ENCODE data around the gene ADA. TPM values are rescaled to one million over a fixed set of nuclear protein-coding genes. Genes with fewer than 3 reads are reported as not detected.

Gene ADA
- total RNA-seq, 1 experiment from 2014 or later = 13.0 TPM

DNA sequence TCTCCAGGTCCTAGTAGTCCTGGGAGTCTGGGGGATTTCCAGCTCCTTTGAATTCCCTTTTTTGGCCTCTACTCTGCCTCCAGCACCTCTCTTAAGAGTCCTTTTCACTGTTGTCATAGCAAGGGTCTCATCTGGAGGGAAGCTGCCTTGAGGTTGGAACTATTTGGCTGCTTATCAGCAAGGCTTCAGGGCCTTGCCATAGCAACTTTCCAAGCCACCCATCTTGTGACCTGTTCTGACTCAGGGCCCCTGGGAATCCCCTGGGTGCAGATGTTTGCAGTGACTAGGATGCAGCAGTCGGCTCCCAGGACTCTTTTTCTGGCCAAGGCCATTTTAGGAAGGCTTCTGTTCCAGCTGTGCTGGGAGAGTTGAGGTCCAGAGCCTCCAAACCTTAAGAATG is 56.8 kb downstream of the ADA start:
- no peak overlapping the region for H2AFZ ChIP-seq (ENCODE audit: low read length)
- H3K9me3 ChIP-seq (ENCODE audit: low read length) = no peaks in the 10 kb centered on the region
- ChIA-PET POLR2A (ENCODE audit: unreplicated experiment) (no interaction called here), CTCF (no interaction called here)
- no peaks in the 10 kb centered on the region for H3K36me3 ChIP-seq (ENCODE audit: low read depth, low read length)
- no peaks in the 10 kb centered on the region for H4K20me1 ChIP-seq (ENCODE audit: low read length)
- H3K9ac ChIP-seq (ENCODE audit: low read length) = peak overlapping the region; percentile 3; the same call in 1 of the 2 replicates
- no peaks in the 10 kb centered on the region for H3K27me3 ChIP-seq (ENCODE audit: low read length)
- H3K79me2 ChIP-seq (ENCODE audit: low read length) = no peaks in the 10 kb centered on the region
- ATAC-seq (no peak), DNase-seq (peak; percentile 46)
- no TSS peak for BruUV-seq (replicated peaks)
- intact Hi-C loops (cut with micrococcal nuclease) = no loop called here
- no peaks in the 10 kb centered on the region for H3K9me2 ChIP-seq (replicated peaks; ENCODE audit: low read length)
- H3F3A ChIP-seq (ENCODE audit: low read length, unreplicated experiment) = no peaks in the 10 kb centered on the region
- H3K4me2 ChIP-seq (ENCODE audit: low read length) = no peak overlapping the region
- peak overlapping the region; percentile 53 for H3K27ac ChIP-seq (ENCODE audit: low read length)
- no peak overlapping the region for H3K4me3 ChIP-seq (ENCODE audit: low read length)
- TF ChIP-seq EZH2phosphoT487 (IDR thresholded peaks at IDR 0.05; ENCODE audit: borderline replicate concordance, low read length) (no peak), CTCF (conservative IDR thresholded peaks at IDR 0.05; ENCODE audit: low read depth, low read length) (no peak), EZH2 (IDR thresholded peaks at IDR 0.05; ENCODE audit: low read length, unreplicated experiment) (no peak)
- peaks cover 41% of the 10 kb centered on the region for H3K4me1 ChIP-seq (ENCODE audit: insufficient read depth, low read length)

- POLR2A ChIA-PET (ENCODE audit: unreplicated experiment) = no interaction called here
- Histone ChIP-seq H3K79me2 (ENCODE audit: low read length) (no peaks in the 10 kb centered on the region), H3K9me2 (replicated peaks; ENCODE audit: low read length) (no peaks in the 10 kb centered on the region), H3F3A (ENCODE audit: low read length, unreplicated experiment) (no peaks in the 10 kb centered on the region), H3K27me3 (ENCODE audit: low read length) (no peaks in the 10 kb centered on the region), H3K9ac (ENCODE audit: low read length) (no peak overlapping the region), H3K4me3 (ENCODE audit: low read length) (no peak overlapping the region), H3K27ac (ENCODE audit: low read length) (no peak overlapping the region), H3K4me2 (ENCODE audit: low read length) (no peak overlapping the region), H3K4me1 (ENCODE audit: insufficient read depth, low read length) (peaks cover 40% of the 10 kb centered on the region), H3K36me3 (ENCODE audit: low read depth, low read length) (no peaks in the 10 kb centered on the region), H4K20me1 (ENCODE audit: low read length) (no peaks in the 10 kb centered on the region), H2AFZ (ENCODE audit: low read length) (no peak overlapping the region), H3K9me3 (ENCODE audit: low read length) (no peaks in the 10 kb centered on the region)
- no TSS peak for BruUV-seq (replicated peaks)
- no peak for TF ChIP-seq EZH2 (IDR thresholded peaks at IDR 0.05; ENCODE audit: low read length, unreplicated experiment)
- TF ChIP-seq CTCF (conservative IDR thresholded peaks at IDR 0.05; ENCODE audit: low read depth, low read length) = no peak
- no peak for TF ChIP-seq EZH2phosphoT487 (IDR thresholded peaks at IDR 0.05; ENCODE audit: borderline replicate concordance, low read length)
- intact Hi-C loops (cut with micrococcal nuclease) = no loop called here
- DNase-seq (peak; percentile 16), ATAC-seq (no peak)
- CTCF ChIA-PET = interaction anchor here (0.7 kb wide), 1 partner anchor 74 kb away, joined by 5 read pairs; no protein-coding TSS in a partner anchor
These were observed 57.7 kb downstream of the ADA start for GRCh38 chr20:44593751-44594150.

- Histone ChIP-seq H3K4me1 (ENCODE audit: insufficient read depth, low read length) (peaks cover 33% of the 10 kb centered on the region), H3K9me2 (replicated peaks; ENCODE audit: low read length) (no peaks in the 10 kb centered on the region), H3K27me3 (ENCODE audit: low read length) (no peaks in the 10 kb centered on the region), H3K9ac (ENCODE audit: low read length) (no peak overlapping the region), H3K27ac (ENCODE audit: low read length) (no peak overlapping the region), H3K9me3 (ENCODE audit: low read length) (no peaks in the 10 kb centered on the region), H3K79me2 (ENCODE audit: low read length) (no peaks in the 10 kb centered on the region), H4K20me1 (ENCODE audit: low read length) (no peaks in the 10 kb centered on the region), H3K4me3 (ENCODE audit: low read length) (no peak overlapping the region), H3K36me3 (ENCODE audit: low read depth, low read length) (no peaks in the 10 kb centered on the region), H3K4me2 (ENCODE audit: low read length) (no peak overlapping the region), H3F3A (ENCODE audit: low read length, unreplicated experiment) (no peaks in the 10 kb centered on the region), H2AFZ (ENCODE audit: low read length) (no peak overlapping the region)
- DNase-seq (no peak), ATAC-seq (no peak)
- TF ChIP-seq CTCF (conservative IDR thresholded peaks at IDR 0.05; ENCODE audit: low read depth, low read length) (no peak), EZH2 (IDR thresholded peaks at IDR 0.05; ENCODE audit: low read length, unreplicated experiment) (no peak), EZH2phosphoT487 (IDR thresholded peaks at IDR 0.05; ENCODE audit: borderline replicate concordance, low read length) (no peak)
- ChIA-PET CTCF (no interaction called here), POLR2A (ENCODE audit: unreplicated experiment) (no interaction called here)
- intact Hi-C loops (cut with micrococcal nuclease) = no loop called here
- no TSS peak for BruUV-seq (replicated peaks)
These were observed 59.1 kb downstream of the ADA start for GRCh38 chr20:44592366-44592765.
